Non-pigmented ciliary epithelial cell (primary cell): ENCODE data around the gene AIMP2.
"Not testable (repeated sequence)": the region's sequence is repeated elsewhere in the genome, so short reads cannot be mapped to it uniquely, and the experiment has no call there.

ENCODE experiments used
- DNase-seq: peaks from one replicate; pipeline ENCODE4 v3.0.0-alpha.2; 2010; ENCODE audit warnings: low read depth

The AIMP2 gene

DNA sequence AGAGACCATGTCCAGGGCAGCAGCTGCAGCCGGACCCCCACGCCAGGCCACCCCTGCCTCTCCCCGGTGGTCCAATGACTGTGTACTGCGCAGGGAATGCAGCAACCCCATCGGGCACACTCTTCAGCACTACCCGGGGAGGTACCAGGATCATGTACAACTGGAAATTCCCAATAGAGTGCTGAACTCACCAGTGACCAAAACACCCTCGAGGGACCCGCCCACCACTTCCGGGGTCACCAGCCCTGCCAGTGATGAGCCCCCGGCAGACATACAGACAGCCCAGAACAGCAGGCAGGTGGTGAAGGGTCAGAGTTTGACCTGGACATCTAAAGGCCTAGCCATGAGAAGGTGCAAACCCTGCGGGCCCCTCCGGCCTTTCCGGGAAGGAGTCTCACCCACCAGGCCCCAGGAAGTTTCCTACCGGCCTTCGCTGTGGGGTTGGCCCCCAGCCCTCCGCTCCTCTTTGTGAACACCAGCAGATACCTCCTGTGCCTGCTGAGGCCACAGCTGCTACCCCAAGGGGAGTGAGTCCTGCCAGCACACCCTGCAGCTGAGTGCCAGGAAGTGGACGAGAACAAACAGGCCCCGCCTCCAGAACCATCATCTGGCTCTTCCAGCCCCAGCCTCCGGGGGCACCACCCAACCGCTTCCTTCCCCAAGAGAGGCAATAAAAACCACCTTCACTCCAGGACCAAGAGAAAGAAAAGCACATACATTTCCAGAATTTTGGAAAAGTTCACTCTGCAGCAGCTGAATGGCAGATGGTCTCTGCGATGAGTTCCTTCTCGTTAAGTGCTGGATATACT, 17.1 kb downstream of the AIMP2 start:
- DNase-seq = no peak

DNA sequence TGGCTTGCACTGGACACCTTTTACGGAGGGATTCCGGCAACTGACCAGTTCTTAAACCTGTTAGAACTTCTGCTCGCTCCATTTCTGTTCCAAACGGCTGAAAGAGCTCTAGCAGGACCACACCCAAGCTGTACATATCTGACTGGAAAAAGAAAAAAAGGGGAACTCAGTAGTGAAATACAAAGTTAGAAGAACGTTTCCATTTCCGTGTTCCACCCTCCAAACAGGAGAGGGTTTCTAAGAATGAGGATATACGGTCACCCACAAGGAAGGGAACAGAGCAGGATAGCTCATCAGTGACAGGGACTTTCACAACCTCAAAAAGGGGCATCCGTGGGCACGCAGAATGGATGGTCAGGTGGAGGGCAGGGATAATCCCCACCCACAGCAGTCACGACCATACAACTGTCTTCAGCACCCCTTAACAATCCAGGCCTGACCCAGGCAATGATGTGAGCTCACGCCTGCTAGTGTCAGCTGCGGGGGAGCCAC, 17.8 kb downstream of the AIMP2 start:
- no peak for DNase-seq

DNA sequence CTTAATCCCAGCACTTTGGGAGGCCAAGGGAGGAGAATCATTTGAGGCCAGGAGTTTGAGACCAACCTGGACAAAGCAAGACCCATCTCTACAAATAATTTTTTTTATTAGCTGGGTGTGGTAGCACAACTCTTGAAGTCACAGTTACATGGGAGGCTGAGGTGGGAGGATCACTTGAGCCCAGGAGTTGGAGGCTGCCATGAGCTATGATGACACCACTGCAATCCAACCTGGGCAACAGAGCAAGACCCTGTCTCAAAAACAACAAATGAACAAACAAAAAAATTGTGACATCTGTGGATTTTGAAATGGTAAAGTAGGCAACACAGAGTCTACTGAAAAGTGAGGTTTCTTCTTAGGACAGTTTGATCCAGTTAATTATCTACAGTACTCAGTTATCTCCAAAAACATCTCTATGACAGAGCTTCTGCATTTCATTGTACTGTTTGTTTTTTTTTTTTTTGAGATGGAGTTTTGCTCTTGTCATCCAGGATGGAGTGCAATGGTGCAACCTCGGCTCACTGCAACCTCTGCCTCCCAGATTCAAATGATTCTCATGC, 18.8 kb downstream of the AIMP2 start:
- DNase-seq = no peak

DNA sequence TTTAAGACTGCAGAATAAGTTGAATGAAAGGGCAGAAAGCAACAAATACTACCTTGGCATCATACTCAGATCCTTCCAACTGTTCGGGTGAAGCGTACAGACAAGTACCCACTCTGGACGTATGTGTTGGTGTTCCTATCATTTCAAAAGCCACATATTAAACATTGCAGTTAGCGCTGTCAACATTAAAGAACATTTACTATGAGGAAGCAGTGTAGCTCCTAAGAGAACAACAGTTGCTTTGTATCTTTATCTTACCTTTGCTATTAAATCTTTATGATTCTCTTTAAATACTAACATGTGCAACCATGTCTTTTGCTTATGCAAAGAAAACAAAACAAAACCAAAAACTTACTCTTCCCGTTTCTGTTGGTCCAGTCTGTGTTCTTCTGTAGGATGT, 19.5 kb downstream of the AIMP2 start:
- no peak for DNase-seq

DNA sequence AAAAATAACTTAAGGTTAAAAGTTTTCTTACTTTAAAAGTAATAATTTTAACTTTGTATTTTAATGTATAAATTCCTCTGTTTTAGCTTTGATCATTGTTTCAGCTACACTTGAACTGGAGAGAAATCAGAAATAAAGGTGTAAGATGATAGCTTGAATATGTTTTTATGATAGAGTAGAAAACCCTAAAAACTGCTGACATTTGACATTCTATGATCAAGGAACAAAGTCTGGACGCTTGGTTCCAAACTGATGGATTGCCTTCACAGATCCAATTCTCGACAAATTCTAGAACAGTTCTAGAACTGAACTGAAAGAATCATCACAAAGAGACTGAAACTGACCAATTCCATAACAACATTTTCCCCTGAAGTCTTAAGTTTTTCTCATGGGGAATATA, 21.9 kb downstream of the AIMP2 start, which contains the start of gene ANKRD61:
Gene ANKRD61, plus strand, starts transcription at position 389 of the 400 bp plus-strand sequence. Its CDS starts 0 bp downstream, at position 389.
- no peak for DNase-seq

DNA sequence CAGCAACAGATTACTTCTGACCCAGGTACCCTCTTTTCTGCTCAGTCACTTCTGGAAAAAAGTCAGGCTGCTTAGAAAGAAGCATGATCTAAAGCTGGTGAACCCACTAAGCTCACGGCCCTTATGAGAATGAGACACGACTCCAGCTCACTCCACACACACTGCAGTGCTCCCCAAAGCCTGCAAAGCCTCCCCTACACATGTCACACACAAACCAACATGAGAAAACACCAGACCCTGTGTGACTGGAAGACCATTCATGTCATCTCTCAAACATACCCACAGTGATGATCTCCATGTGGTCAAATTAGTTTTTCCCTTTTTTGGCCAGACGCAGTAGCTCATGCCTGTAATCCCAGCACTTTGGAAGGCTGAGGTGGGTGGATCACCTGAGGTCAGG, 22.5 kb downstream of the AIMP2 start:
- DNase-seq = no peak

DNA sequence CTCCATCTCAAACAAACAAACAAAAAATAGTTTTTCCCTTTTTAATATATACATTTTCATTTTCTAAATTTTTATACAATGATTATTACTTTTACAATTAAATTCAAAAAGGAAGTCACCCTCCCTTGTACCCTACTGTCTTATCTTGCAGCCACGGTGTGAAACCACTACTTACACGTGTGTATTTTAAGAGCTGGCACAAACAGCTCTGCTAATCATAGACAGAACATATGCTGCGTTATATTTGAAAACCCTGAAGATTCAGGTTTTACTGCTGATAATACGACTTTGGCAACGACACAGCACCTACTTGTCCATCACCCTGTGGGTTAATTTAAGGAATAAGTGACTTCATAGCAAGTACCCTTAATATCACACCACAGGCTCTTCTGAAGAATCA, 23.1 kb downstream of the AIMP2 start:
- DNase-seq = no peak

DNA sequence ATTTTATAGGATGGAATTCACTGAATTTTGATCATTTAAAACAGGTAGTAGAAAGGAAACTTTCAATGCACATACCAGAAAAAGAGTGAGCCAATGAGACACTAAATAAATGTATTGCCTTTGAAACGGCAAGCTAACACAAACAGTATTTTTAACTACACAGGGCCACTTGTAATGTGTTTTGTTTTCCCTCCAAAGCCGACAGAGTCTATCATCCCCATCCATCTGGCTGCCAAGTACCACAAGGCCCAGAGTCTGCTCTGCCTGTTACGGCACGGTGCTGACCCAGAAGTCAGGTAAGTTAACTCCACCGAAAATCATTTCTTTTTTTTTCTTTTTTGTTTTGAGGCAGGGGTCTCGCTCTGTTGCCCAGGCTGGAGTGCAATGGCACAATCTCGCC, 23.6 kb downstream of the AIMP2 start:
- DNase-seq = no peak

DNA sequence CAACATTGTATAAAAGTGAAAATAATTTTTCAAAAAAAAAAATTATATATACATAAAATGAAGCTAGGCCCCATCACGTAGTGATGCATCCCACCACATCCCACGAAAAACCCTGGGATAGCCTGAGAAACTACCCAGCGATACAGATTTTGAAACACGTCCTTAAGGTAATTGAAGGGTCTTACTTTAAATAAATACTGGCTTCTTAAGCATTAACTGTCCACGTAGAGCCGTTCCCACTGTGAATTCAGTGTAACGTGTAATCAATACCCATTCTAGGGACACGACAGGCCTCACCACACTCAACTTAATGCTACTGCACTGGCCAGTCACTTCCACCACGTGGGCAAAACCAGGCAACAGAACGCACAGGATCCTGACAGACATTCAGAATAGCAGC, 26.1 kb downstream of the AIMP2 start:
- DNase-seq = no peak

DNA sequence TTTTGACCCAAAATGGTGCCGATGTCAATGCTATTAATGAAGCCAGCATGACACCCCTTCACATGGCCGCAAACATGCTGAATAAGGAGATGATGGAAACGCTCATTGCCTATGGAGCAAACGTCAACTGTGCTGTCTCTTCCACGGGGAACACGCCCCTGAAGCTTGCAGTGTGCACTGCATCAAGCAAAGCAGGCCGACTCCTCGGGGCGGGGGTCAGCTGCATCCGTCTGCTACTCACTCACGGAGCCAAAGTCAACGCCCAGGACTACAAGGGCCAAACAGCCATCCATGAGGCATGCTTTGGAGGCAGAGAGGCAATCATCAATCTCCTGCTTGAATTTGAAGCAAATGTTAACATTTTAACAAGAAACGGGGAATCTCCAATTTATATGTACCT, 26.6 kb downstream of the AIMP2 start:
- DNase-seq = no peak

DNA sequence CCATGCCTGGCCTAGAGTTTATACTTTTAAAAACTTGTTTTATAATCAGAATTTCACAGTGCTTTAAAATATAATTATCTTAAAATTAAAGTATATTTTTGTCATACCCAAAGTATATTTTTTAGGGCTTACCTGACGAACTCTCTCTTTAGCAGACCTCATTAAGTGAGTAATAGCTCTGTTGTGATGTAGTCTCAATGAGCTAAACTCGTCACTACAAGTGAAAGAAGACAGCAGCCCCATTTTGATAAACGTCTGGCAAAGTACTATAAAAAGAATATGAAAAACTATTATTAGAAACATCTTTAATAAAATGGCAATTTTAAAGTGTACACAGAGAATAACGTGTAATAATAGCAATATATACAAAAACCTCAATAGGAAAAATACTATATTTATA, 40.7 kb downstream of the AIMP2 start:
- DNase-seq = no peak

DNA sequence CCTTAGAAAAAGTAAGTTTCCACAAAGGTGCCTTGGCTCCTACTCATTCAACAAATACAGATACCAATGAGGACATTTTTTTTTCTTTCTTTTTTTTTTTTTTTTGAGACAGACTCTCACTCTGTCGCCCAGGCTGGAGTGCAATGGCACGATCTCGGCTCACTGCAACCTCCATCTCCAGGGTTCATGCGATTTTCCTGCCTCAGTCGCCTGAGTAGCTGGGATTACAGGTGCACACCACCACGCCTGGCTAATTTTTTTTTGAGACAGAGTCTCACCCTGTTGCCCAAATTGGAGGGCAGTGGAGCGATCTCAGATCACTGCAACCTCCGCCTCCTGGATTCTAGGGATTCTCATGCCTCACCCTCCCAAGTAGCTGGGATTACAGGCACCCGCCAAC, 42.1 kb downstream of the AIMP2 start:
- DNase-seq = not testable (repeated sequence)

DNA sequence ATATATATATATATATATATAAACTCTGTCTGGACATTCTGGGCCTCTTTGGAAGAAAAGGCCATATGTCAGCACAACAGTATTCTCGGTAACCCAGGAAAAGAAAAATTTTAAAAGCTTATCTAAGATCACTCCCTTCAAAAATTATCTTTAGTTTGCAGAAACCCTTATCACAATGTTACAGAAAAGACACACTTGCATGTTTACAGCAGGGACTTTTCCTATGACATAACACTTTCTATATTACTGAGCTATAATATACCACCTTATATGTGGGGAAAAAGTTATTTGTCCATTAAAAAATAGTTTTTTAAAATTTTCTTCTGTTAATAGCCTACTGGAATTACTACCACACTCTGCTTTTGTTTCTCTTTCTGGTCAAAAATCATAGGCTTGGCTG, 47.5 kb downstream of the AIMP2 start:
- no peak for DNase-seq

DNA sequence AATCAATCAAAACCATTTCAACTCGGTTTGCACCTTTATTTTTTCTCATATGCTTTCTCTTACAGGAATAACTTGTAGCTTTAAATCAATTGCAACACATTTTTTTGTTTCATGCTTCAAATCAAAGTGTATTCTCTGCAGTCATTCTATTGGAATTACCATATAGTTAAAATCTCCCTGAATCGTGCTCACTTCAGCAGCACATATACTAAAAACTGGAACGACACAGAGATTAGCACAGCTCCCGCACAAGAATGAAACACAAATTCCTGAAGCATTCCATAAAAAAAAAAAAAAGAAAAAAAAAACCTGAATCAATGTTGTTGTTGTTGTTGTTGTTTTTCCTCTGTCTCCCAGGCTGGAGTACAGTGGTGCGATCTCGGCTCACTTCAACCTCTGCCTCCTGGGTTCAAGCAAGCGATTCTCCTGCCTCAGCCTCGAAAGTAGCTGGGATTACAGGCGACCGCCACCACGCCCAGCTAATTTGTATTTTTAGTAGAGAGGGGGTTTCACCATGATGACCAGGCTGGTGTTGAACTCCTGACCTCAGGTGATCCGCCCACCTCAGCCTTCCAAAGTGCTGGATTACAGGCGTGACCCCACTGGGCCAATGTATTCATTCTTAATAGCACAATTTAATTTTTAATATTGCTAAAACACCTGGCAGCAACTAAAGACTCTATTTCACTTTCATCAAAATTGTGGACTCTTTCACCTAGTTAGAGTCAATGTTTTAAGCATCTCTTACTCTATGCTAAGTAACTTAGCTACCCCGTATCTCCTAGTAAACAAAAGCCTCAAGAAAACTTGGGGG, 48.5 kb downstream of the AIMP2 start:
- DNase-seq = no peak

DNA sequence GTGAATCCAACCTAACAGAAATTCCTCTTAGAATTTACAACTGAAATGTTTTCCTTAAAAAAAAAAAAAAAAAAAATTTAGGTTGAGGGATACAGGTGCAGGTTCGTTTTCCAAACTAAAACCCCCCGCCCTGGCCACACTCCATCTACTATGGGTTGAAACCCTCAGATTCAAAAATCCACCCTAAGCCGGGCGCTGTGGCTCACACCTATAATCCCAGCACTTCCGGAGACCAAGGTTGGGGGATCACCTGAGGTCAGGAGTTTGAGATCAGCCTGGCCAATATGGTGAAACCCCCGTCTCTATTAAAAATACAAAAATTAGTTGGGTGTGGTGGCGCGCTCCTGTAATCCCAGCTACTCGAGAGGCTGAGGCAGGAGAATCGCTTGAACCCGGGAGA, 50.9 kb downstream of the AIMP2 start:
- not testable (repeated sequence) for DNase-seq

DNA sequence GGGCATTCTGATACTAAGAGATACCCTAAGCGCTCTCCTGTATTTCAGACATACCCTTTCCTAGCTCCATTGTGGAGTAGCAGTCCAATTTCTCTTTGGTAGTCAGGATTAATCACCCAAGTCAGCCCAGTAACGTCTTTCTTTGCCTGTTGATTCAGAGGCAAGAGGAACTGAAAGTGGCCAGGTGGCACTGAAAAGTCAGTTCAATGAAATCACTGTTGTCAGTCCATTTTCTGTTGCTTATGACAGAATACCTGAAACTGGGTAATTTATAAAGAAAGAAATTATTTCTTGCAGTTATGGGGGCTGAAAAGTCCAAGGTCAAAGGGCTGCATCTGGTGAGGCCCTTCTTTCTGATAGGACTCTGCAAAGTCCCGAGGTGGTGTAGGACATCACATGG, 62.3 kb downstream of the AIMP2 start:
- DNase-seq = no peak
